ENCODE measurements around the gene WDR7.

DNA sequence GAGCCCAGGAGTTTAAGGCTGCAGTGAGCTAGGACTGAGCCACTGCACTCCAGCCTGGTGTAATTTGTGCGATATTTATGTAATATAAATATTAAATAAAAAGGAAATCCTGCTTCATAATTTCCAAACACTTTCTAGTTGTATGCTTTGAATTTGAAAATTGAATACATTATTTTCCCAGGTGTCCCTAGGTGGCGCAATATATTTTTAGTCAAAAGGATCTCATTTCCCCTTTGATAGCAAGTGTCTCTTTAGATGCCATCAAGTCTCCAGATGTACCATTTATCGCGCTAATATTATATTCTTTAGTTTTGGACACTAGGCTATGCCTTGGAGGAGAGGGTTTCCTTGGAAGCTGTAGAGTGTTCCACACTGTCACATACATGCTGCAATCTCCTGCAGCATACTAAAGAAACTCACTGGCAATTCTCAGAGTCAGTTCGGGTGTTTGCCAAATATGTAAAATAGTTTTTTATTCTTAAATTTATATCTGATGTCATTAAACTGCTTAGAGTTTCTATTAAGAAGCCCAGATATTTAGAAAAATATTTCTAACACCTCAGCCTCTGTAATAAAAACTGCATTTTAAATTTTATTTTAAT lies 5.6 kb upstream of the WDR7 start:
- TF ChIP-seq CEBPB (IDR thresholded peaks at IDR 0.05) (no peak), TCF12 (IDR thresholded peaks at IDR 0.05; ENCODE audit: low read depth) (no peak), EGR1 (IDR thresholded peaks at IDR 0.05) (no peak), NFIC (IDR thresholded peaks at IDR 0.05) (no peak), TEAD4 (IDR thresholded peaks at IDR 0.05) (no peak), TAF1 (IDR thresholded peaks at IDR 0.05; ENCODE audit: low read depth) (no peak), FOXM1 (IDR thresholded peaks at IDR 0.05; ENCODE audit: borderline replicate concordance, low read depth) (no peak), CREB1 (IDR thresholded peaks at IDR 0.05; ENCODE audit: low read depth) (no peak), EP300 (IDR thresholded peaks at IDR 0.05; ENCODE audit: borderline replicate concordance) (no peak)
- TF ChIP-seq, protein P1, sequence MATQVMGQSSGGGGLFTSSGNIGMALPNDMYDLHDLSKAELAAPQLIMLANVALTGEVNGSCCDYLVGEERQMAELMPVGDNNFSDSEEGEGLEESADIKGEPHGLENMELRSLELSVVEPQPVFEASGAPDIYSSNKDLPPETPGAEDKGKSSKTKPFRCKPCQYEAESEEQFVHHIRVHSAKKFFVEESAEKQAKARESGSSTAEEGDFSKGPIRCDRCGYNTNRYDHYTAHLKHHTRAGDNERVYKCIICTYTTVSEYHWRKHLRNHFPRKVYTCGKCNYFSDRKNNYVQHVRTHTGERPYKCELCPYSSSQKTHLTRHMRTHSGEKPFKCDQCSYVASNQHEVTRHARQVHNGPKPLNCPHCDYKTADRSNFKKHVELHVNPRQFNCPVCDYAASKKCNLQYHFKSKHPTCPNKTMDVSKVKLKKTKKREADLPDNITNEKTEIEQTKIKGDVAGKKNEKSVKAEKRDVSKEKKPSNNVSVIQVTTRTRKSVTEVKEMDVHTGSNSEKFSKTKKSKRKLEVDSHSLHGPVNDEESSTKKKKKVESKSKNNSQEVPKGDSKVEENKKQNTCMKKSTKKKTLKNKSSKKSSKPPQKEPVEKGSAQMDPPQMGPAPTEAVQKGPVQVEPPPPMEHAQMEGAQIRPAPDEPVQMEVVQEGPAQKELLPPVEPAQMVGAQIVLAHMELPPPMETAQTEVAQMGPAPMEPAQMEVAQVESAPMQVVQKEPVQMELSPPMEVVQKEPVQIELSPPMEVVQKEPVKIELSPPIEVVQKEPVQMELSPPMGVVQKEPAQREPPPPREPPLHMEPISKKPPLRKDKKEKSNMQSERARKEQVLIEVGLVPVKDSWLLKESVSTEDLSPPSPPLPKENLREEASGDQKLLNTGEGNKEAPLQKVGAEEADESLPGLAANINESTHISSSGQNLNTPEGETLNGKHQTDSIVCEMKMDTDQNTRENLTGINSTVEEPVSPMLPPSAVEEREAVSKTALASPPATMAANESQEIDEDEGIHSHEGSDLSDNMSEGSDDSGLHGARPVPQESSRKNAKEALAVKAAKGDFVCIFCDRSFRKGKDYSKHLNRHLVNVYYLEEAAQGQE (IDR thresholded peaks at IDR 0.05; ENCODE audit: low read depth) = no peak
- TF ChIP-seq, protein P2, sequence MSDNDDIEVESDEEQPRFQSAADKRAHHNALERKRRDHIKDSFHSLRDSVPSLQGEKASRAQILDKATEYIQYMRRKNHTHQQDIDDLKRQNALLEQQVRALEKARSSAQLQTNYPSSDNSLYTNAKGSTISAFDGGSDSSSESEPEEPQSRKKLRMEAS (IDR thresholded peaks at IDR 0.05) = no peak
